Measurements from ENCODE around the gene TMEM60. TPM values are rescaled to one million over a fixed set of nuclear protein-coding genes. Genes with fewer than 3 reads are reported as not detected.

The TMEM60 gene
- total and polyA plus RNA-seq, 2 of the 13 experiments (the other 11 are each of a cell fraction or from before 2014, with no cell fraction given): 25.6 to 27.7 TPM

- TF ChIP-seq, protein P1, sequence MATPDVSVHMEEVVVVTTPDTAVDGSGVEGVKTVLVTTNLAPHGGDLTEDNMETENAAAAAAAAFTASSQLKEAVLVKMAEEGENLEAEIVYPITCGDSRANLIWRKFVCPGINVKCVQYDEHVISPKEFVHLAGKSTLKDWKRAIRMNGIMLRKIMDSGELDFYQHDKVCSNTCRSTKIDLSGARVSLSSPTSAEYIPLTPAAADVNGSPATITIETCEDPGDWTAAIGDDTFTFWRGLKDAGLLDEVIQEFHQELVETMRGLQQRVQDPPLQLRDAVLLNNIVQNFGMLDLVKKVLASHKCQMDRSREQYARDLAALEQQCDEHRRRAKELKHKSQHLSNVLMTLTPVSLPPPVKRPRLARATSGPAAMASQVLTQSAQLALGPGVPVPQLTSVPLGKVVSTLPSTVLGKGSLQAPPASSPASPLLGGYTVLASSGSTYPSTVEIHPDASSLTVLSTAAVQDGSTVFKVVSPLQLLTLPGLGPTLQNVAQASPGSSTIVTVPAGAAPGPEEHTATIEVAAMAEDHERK (CRISPR knock-in tag; IDR thresholded peaks at IDR 0.05; ENCODE audit: low read depth): no peak
- no peak for TF ChIP-seq CCAR2 (optimal IDR thresholded peaks at IDR 0.05; ENCODE audit: low read depth, low read length)
- TF ChIP-seq ZNF512B (CRISPR knock-in tag; IDR thresholded peaks at IDR 0.05; ENCODE audit: borderline replicate concordance): no peak
- TF ChIP-seq, protein P2, sequence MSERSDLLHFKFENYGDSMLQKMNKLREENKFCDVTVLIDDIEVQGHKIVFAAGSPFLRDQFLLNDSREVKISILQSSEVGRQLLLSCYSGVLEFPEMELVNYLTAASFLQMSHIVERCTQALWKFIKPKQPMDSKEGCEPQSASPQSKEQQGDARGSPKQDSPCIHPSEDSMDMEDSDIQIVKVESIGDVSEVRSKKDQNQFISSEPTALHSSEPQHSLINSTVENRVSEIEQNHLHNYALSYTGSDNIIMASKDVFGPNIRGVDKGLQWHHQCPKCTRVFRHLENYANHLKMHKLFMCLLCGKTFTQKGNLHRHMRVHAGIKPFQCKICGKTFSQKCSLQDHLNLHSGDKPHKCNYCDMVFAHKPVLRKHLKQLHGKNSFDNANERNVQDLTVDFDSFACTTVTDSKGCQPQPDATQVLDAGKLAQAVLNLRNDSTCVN (CRISPR knock-in tag; IDR thresholded peaks at IDR 0.05; ENCODE audit: borderline replicate concordance): no peak
- TF ChIP-seq ZNF432 (CRISPR knock-in tag; IDR thresholded peaks at IDR 0.05; ENCODE audit: borderline replicate concordance): no peak
- no peak for TF ChIP-seq PPARG (CRISPR knock-in tag; conservative IDR thresholded peaks at IDR 0.05)
- TF ChIP-seq MAF1 (CRISPR knock-in tag; IDR thresholded peaks at IDR 0.05; ENCODE audit: borderline replicate concordance): no peak
These were observed 1.1 kb upstream of the TMEM60 start (continued) for GRCh38 chr7:77799078-77799964.

Measured in HepG2 (cell line).